ENCODE measurements around the gene RDX.
A peak's percentile ranks its signal among the peaks of the same experiment; 100 is the strongest.

RDX gene

DNA sequence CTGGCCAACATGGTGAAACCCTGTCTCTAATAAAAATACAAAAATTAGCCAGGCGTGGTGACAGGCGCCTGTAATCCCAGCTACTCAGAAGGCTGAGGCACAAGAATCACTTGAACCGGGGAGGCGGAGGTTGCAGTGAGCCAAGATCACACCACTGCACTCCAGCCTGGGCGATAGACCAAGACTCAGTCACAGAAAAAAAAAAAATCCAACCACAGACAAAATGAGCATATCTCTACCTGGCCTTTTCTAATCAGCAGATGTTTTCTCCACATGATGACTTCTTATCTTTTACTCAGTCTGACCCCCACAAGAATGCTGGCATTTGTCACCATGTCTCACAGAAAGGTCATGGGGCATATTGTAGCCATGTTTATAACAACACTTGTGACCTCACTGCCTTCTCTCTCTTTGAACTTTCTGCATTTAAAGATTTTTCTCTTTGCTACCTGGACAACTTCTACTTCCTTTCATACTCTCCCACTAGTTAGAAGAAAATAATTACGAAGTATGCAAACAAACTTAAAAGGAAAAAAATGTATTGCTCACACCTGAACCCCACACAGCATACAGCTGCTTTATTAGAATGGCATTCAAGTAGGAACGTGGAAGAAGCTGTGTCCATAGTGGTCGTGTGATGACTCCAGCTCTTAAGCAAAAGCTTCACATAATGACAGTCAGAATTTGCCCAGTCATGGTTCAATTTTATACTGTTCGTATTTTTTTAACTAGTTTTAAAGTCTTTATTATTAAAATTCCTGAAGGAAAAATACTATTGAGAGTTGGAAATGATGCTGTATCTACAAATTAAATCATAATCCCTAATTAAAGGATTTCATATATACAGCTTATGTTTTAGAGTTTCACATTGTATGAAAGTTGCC, 137.9 kb downstream of the RDX start:
- in situ Hi-C loops (cut with MboI; ENCODE audit: low pct_unique_long_range_greater_than_20kb, low sequenced_read_pairs): no loop called here
- DNase-seq: no peak

- no peak for DNase-seq
- in situ Hi-C loops (cut with MboI; ENCODE audit: low pct_unique_long_range_greater_than_20kb, low sequenced_read_pairs): no loop called here
Observed at GRCh38 chr11:110156503-110156902, 139.9 kb downstream of the RDX start.

GRCh38 chr11:110153474-110153873, 142.9 kb downstream of the RDX start:
- in situ Hi-C loops (cut with MboI; ENCODE audit: low pct_unique_long_range_greater_than_20kb, low sequenced_read_pairs): no loop called here

GRCh38 chr11:110152199-110152598, 144.2 kb downstream of the RDX start:
- in situ Hi-C loops (cut with MboI; ENCODE audit: low pct_unique_long_range_greater_than_20kb, low sequenced_read_pairs): no loop called here
- DNase-seq: no peak

More at GRCh38 chr11:110153474-110153873, 142.9 kb downstream of the RDX start:
- DNase-seq: no peak

DNA sequence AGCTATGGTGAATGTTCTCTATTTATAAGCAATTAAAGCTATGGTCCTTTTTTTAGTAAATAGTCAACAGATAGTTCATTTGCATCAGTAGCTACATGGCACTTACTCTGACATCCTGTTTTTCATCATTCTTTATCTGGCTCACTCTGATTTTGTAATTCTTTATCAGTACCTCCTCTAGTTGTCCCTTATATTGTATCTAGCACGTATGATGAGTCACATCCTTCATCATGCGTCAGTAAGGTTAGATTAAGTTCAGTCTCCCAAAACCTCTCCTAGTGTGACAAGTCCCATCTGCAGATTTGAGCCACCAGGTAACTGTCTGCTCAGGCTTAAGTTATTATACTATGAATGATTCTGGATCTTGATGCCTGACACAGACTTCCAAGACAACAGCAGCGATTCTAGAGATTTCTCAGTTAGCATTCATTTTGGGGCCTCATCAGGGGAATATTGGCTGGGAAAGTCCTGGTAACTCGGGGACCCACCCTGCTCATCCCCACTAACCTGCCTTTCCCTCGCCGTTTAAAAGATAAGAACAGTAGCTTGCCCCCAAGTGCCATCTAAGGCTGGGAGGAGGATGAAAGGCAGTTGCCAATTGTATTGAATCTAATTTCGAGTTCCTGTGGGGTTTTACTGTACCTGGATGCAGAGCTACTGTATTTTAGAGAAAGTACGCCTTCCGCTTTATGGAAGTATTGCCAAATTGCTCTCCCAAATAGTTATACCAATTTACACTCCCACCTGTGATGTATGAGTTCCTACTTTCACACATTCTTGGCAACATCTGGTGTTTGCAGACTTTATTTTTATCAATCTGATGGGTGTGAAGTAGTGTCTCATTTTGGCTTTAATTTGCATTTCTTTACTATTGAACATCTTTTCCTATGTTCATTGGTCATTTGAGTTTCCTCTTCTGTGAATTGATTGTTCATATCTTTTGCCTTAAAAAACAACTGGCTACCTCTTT, 147.4 kb downstream of the RDX start:
- DNase-seq: peak; percentile 21
- in situ Hi-C loops (cut with MboI; ENCODE audit: low pct_unique_long_range_greater_than_20kb, low sequenced_read_pairs): no loop called here

DNA sequence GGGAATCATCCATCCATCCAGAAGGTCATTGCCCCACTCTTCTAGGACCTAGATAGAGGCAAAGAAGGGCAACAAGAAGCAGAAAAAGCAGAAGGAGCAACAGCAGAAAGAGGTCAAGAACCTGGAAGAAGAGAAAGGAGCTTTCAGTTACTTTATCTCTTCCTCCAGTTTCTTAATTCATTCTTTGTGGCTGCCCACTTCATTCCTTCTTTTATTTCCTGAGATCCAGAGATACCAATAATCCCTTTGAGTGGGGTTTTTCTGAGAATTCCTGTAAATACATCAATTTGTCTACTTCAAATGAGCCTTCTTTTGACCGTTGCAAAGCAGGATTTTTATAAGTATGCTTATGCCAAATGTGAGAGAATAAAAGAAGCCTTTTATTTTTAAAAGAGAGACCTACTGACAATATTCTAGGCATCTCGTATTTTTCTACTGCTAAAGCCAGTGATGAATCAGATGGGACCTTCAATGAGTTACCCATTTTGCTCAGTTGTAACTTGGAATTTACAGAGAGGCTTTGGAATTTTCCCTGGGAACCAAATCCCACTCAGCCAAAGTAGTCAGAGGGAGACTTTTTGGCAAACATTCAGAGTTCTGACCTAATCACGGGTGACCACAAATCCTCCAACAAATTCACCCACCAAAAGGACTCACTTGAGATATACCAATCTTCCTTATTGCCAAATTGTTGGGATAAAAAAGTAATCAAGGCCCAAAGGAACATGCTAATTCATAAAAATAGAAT, 148.3 kb downstream of the RDX start:
- in situ Hi-C loops (cut with MboI; ENCODE audit: low pct_unique_long_range_greater_than_20kb, low sequenced_read_pairs): no loop called here
- peak; percentile 38 for DNase-seq

- in situ Hi-C loops (cut with MboI; ENCODE audit: low pct_unique_long_range_greater_than_20kb, low sequenced_read_pairs): no loop called here
- DNase-seq: no peak
Observed at GRCh38 chr11:110141812-110142211, 154.6 kb downstream of the RDX start.

DNA sequence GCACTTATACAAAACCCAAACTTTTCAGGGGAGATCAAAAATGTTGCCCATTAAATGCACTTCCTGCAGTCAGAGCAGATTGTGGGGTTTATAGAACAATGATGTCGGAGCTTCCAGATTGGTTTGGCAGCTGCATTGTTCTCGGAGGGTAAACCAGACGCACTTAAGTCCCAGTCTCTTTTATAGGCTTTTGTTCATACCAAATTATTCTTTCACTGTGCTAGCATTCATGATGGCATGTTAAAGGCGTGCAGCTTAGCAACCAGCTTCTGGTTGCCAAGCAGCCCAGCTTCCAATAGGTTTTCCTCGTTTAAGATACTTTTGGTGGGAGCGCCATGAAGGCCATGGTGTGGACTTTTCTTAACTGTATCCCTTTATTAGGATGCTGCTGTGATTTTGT, 162.3 kb downstream of the RDX start:
- DNase-seq: no peak
- in situ Hi-C loops (cut with MboI; ENCODE audit: low pct_unique_long_range_greater_than_20kb, low sequenced_read_pairs): no loop called here

DNA sequence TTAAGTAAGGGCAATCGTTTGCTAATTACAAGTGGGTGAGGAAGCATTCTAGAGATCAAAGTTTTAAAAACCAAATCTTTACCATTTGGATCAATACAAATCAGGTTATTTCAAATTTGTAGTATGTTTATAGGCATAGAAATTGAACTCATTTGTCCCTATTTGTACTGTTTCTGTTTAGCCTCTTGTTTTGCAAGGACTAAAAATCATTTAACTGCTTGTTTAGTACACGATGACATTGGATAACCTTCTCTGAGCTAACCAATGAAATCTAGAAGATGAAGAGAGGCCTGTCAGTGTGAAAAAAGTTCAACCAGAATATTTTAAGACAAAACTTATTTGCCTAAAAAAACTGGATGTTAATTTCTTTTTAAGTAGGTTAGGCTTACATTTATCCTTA, 163.3 kb downstream of the RDX start:
- in situ Hi-C loops (cut with MboI; ENCODE audit: low pct_unique_long_range_greater_than_20kb, low sequenced_read_pairs): no loop called here
- DNase-seq: no peak

- in situ Hi-C loops (cut with MboI; ENCODE audit: low pct_unique_long_range_greater_than_20kb, low sequenced_read_pairs): no loop called here
- no peak for DNase-seq
Observed at GRCh38 chr11:110131386-110132123, 164.9 kb downstream of the RDX start.

DNA sequence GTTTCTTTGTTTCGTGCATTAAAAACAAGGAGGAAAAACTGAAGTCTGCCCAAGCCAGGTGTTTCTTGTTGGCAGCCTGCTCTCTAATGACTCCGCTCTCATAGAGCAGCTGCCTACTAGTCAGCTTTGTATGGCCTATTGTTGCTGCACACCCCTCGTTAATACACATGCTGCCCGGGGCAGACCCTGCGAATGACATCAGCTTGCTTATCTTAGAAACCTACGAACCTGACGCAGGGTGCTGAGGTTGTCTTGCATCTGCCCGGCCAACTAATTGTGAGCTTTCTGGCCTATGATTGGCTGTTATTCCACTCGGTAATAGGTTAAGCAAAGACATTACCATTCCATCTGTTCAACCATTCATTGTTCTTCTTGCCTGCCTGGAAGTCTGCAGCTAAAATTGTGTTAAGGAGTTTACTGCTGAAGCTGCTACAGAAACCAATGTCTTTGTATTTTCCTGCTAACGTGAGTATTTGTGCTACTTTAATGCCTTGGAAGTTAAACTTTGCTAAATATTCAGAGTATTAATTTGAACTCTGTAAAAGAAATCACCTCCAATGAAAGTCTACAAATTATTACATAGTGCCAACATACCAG, 165.7 kb downstream of the RDX start:
- DNase-seq: no peak
- in situ Hi-C loops (cut with MboI; ENCODE audit: low pct_unique_long_range_greater_than_20kb, low sequenced_read_pairs): no loop called here

- no peak for DNase-seq
- in situ Hi-C loops (cut with MboI; ENCODE audit: low pct_unique_long_range_greater_than_20kb, low sequenced_read_pairs): no loop called here
Observed at GRCh38 chr11:110128161-110128560, 168.3 kb downstream of the RDX start.

- in situ Hi-C loops (cut with MboI; ENCODE audit: low pct_unique_long_range_greater_than_20kb, low sequenced_read_pairs): no loop called here
- no peak for DNase-seq
Observed at GRCh38 chr11:110126936-110127335, 169.5 kb downstream of the RDX start.

DNA sequence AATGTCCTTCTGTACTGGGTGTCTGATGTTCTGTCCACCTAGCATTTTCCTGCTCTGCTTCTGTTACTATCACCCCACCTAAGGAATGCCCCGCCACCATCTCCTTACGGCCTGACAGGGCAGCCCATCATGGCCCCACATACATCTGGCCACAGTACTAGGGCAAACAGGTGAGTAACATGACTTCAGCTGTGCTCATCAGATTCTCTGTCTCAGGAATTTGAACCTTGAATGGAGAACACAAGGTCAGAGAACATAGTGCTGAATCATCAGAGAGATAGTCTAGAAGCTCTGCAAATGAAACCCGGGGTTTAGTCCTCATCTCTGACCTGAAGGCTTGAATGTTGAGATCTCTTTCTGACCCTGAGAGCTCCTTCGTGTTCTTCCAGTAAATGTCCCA, 170.8 kb downstream of the RDX start:
- in situ Hi-C loops (cut with MboI; ENCODE audit: low pct_unique_long_range_greater_than_20kb, low sequenced_read_pairs): no loop called here
- DNase-seq: no peak
